Mammary epithelial cell (primary cell): ENCODE measurements around the gene KNOP1.

Source experiments
- CTCF ChIP-seq, 2 donors: IDR thresholded peaks in 1 of 2; conservative IDR thresholded peaks in 1 of 2; 2 replicates each; pipeline ENCODE4 v1.5.1; 2011 to 2012; ENCODE audit warnings: inconsistent platforms in 2 of 2, low read length in 2 of 2, mild to moderate bottlenecking in 2 of 2, control low read depth in 1 of 2, low read depth in 1 of 2; ENCODE audit not compliant: insufficient read depth in 1 of 2; ENCODE audit errors: extremely low read depth in 1 of 2
- EZH2 ChIP-seq: IDR thresholded peaks from 2 replicates; pipeline ENCODE4 v1.6.1; 2012; ENCODE audit warnings: low read length, inconsistent platforms, borderline replicate concordance

GRCh38 chr16:19754644-19755036 lies 36.6 kb upstream of the KNOP1 start:
- TF ChIP-seq CTCF (conservative IDR thresholded peaks at IDR 0.05 in 1 of 2, IDR thresholded peaks at IDR 0.05 in 1 of 2; ENCODE audit: extremely low read depth in 1 of 2, insufficient read depth in 1 of 2, low read depth in 1 of 2, low read length in 2 of 2) = no peak
- no peak for TF ChIP-seq EZH2
